H1 (cell line): ENCODE results near the gene GALNT5. TPM values are rescaled to one million over a fixed set of nuclear protein-coding genes. Genes with fewer than 3 reads are reported as not detected.

Source experiments
- ATF2 ChIP-seq: IDR thresholded peaks from 2 replicates; pipeline ENCODE4 v1.6.1; 2012; ENCODE audit warnings: low read length, inconsistent platforms
- CHD7 ChIP-seq: fragments of 300-600 bp; sonication (generic); IDR thresholded peaks from 2 replicates; pipeline ENCODE4 v1.7.1; 2012; ENCODE audit warnings: low read length, moderate library complexity, mild to moderate bottlenecking, inconsistent platforms; ENCODE audit not compliant: insufficient replicate concordance
- EZH2 ChIP-seq: fragments of 200-600 bp; sonication (generic); IDR thresholded peaks from 2 replicates; pipeline ENCODE4 v1.7.1; 2012; ENCODE audit warnings: low read depth, mild to moderate bottlenecking, moderate library complexity, low read length, inconsistent platforms; ENCODE audit not compliant: severe bottlenecking
- MAFK ChIP-seq: IDR thresholded peaks from 2 replicates; pipeline ENCODE4 v1.6.1; 2012; ENCODE audit warnings: low read depth, mild to moderate bottlenecking, improper control_type of control experiment, low read length
- RFX5 ChIP-seq: IDR thresholded peaks from 2 replicates; pipeline ENCODE4 v1.6.1; 2011; ENCODE audit warnings: low read depth, low read length, improper control_type of control experiment, borderline replicate concordance
- SRF ChIP-seq: IDR thresholded peaks from 2 replicates; pipeline ENCODE4 v1.6.1; 2011; ENCODE audit warnings: mild to moderate bottlenecking, low read depth, low read length, moderate library complexity
- USF2 ChIP-seq: IDR thresholded peaks from 2 replicates; pipeline ENCODE4 v1.6.1; 2011; ENCODE audit warnings: low read length, improper control_type of control experiment
- YY1 ChIP-seq: IDR thresholded peaks from 2 replicates; pipeline ENCODE4 v1.6.1; 2011; ENCODE audit warnings: low read depth, mild to moderate bottlenecking, low read length
- polyA plus RNA-seq, 7 experiments: library from polyadenylated mRNA; depleted of rRNA in 3 of 7; stranded (reverse) in 5 of 7; unstranded in 2 of 7; fragments of >200 nt in 5 of 7; fragments of 200-250 nt in 2 of 7; gene quantifications; 1 replicate in 5 of 7; 2 replicates in 1 of 7; 4 replicates in 1 of 7; pipeline versions ENCODE4 v1.2.1 to v1.2.3, GENCODE V29; 2011 to 2013; ENCODE audit warnings: missing spikeins in 2 of 7, mixed read lengths in 2 of 7
- total RNA-seq: library from RNA; stranded (reverse); fragmentation: NEBNext Ultra II Directional; extraction: Animal tissue kit (Norgen Biotek cat#: 25700); gene quantifications from 2 replicates; pipeline ENCODE4 v1.2.1, GENCODE V29; 2021

The GALNT5 gene
- total and polyA plus RNA-seq, 2 of the 8 experiments (the other 6 are each of a cell fraction or from before 2014, with no cell fraction given): 0.02 to 0.06 TPM

GRCh38 chr2:157301307-157301706 lies 43.8 kb downstream of the GALNT5 start (continued):
- no peak for TF ChIP-seq CHD7
- no peak for TF ChIP-seq SRF
- TF ChIP-seq MAFK: no peak
- no peak for TF ChIP-seq RFX5
- TF ChIP-seq USF2: no peak
- TF ChIP-seq EZH2: no peak
- TF ChIP-seq ATF2: no peak
- TF ChIP-seq YY1: no peak
